HG02763 (cell line): ENCODE measurements around the gene LPGAT1.
"Not testable (repeated sequence)": the region's sequence is repeated elsewhere in the genome, so short reads cannot be mapped to it uniquely, and the experiment has no call there.

ENCODE experiments used
- ATAC-seq: cut with Tn5 transposase; IDR thresholded peaks from one replicate; pipeline ENCODE4 v1.9.1; 2021; ENCODE audit warnings: mild to moderate bottlenecking, moderate library complexity; ENCODE audit not compliant: unreplicated experiment

LPGAT1 gene

DNA sequence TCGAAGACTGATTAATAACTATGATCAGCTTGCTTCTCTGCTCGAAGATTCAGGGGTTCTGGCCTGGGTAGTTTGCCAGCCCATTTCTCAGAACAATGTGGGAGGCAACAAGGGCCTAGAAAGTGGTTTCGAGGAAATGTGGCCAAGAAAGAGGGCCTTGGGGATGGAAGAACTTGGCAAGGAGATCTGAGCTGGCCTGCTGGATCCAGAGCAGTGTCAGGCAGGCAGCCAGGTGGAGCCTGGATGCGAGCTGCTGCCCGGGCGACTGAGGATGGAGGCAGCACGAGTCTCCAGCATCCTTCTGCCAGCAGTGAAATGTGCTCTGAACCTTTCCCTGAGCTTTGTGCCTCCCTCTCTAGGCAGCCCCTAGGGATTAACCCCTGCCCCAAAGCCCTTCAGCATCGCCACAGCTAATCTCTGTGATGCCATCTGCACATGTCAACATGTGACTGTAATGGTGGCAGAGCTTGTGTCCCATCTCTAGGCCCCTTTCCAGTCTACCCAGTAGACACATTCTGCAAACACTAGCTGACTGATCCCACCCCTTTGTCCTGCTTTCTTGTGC is 94.1 kb downstream of the LPGAT1 start:
- ATAC-seq = no peak

DNA sequence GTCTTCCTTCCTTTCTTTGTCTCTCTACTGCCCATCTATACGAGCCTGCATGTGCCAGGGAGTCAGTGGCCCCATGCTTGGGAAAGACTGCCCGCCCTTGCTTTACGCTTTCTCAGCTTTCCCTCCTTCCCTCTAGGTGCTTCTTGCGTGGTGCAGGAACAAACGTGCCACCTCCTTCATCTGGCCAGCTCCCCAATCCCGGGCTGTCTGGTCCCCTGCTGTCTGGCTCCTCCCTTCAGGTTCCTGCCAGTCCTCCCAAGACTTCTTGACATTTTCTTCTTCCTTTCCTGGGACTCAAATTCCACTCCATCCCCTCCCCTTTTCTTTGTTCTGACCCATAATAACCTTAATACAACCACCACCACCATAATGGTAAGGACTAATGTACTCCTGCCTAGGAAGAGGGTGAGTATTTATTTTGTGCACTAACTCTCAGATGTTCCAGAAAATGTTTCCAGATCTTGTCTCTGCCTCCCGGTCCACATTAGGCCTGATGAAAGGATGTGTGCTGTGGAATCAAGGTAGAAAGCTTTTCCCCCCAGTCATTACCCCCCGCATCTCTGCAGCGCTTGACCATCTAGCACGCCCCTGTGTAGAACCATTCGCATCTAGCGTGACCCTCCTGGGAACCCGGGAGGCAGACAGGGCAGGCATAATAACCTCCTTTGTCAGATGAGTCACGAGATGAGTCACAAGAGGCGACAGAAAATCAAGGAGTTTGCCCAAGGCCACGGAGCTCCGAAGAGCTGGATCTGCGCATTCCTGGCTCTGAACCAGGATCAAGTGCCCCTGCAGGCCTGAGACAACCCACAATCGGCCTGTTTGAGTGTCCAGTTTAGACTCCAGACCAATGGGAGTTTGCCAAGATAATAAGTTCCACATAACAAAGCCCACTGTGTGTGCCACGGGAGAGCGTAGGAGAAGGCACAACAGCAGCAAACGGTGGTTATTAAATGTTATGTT is 95.1 kb downstream of the LPGAT1 start:
- ATAC-seq = no peak

GRCh38 chr1:211734791-211735190 is 95.8 kb downstream of the LPGAT1 start:
- ATAC-seq = no peak

GRCh38 chr1:211734359-211734758 is 96.2 kb downstream of the LPGAT1 start:
- ATAC-seq = no peak

DNA sequence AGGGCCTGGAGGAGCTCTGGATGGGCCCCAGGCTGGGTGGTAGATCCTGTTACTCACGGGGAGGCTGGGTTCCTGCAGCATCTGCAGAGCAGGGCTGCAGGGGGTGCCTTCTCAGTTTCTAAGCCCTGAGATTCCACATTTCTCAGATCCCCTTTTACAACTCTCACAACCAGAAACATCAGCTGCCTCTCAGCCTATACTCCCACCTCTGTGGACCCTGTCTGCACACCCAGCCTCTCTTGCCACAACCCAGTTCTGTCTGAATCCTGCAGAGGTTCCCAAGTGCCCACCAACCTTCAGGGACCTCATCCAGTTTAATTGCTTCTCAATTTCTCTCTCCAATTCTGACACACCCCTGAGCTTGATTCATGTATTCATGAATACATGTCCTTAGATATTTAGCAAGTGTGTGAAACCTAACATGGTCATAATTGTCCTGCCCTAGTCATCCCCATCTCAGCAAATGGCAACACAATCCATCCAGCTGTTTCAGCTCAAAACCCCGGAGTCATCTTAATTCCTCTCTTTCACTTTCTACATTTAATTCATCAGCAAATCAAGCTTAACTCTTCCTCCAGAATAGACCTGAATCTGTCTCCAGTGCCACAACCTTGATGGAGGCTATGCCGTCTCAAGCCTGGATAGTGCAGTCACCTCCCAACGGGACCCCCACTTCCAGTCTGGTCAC is 98.1 kb downstream of the LPGAT1 start:
- no peak for ATAC-seq

DNA sequence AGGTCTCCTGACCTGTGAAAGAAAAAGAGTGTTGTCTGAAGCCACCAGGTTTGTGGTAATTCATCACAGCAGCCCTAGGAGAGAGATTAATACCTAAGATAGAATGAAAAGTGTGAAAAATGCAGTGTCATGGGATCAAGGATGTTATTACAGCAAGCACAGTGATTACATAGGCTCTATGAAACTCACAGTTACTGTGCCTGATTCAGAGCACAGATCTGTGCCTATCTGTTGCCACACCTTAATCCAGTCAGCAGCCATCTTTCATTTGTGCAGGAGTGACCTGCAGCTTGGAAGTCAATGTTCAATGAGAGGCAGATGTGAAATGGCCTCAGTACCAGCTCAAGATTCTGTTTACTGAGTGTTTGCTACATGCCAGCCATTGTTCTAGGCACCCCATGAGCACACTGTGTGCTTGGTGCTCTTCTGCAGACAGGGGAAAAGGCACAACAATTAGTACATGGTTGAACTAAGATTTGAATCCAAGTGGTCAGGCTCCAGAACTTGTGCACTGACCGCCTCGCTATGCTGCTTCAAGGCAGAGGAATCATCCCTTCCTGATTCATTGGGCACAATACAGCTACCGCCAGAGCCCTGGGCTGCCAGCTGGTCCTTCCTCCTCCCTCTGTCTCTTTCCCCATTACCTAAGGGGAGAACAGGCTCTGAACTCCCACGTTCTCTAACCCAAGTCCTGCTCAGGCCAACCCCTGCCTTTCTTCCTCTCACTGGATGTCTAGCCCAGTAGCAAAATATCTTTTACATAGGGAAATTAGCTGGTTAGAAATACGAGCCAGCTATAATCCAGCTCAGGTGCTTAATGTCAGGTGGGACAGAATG is 98.9 kb downstream of the LPGAT1 start:
- ATAC-seq = no peak

- no peak for ATAC-seq
These were observed 100.2 kb downstream of the LPGAT1 start for GRCh38 chr1:211730347-211730746.

- ATAC-seq = no peak
These were observed 101.3 kb downstream of the LPGAT1 start for GRCh38 chr1:211729238-211729637.

- no peak for ATAC-seq
These were observed 104.0 kb downstream of the LPGAT1 start for GRCh38 chr1:211726467-211726995.

DNA sequence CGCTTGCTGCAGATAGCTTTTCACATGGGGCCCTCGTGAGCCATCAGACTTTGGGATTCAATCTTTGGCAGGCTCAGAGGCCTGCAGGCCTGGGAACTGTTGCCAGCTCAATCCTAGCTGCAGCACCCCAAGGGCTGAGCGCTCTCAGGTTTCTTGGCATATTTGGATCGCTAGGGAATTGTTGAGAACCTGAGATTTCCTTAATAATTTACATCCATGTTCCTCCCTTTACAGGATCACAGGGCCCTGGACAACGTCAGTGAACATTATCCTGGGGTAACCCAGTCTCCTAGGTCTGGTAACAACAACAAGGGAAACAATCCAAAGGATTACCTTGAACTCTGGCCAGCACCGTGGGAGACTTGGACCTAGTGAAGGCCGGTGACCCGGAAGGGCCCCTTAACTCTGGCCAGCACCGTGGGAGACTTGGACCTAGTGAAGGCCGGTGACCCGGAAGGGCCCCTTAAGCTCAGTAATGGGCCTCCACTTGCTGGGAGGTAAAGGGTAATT is 105.8 kb downstream of the LPGAT1 start:
- ATAC-seq = no peak

DNA sequence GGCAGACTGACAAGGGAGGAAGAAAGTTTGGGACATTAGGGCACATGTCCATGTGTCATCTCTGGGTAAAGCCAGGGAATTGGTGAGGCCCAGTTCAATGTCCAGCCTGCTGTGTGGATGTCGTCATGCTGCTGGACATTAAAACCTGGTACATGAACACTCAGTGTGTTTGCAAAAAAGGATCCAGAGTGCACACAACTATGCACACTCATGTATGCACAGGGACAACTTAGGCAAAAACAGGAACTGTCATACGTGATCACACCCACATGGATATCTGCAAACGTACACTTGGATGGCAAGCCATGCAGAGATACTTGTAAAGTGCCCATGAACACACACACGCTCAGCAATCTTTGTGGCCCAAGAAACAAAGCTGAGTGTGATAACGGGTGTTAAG is 107.3 kb downstream of the LPGAT1 start:
- ATAC-seq = no peak

- ATAC-seq = no peak
These were observed 108.0 kb downstream of the LPGAT1 start for GRCh38 chr1:211722277-211723175.

- ATAC-seq = not testable (repeated sequence)
These were observed 114.0 kb downstream of the LPGAT1 start for GRCh38 chr1:211716555-211716954.

- ATAC-seq = no peak
These were observed 114.6 kb downstream of the LPGAT1 start for GRCh38 chr1:211715971-211716370.

- no peak for ATAC-seq
These were observed 116.4 kb downstream of the LPGAT1 start for GRCh38 chr1:211714154-211714553.

DNA sequence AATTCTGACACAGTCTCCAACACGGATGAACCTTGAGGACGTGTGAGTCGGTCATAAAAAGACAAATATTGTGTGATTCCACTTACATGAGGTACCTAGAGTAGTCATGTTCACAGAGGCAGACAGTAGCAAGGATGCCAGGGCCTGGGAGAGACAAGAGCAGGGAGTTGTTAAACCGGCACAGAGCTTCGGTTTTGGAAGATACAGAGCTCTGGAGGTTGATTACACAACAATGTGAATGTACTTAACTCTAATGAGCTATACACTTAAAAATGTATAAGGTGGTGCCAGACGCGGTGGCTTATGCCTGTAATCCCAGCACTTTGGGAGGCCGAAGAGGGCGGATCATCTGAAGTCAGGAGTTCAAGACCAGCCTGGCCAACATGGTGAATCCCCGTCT is 117.3 kb downstream of the LPGAT1 start:
- ATAC-seq = no peak

DNA sequence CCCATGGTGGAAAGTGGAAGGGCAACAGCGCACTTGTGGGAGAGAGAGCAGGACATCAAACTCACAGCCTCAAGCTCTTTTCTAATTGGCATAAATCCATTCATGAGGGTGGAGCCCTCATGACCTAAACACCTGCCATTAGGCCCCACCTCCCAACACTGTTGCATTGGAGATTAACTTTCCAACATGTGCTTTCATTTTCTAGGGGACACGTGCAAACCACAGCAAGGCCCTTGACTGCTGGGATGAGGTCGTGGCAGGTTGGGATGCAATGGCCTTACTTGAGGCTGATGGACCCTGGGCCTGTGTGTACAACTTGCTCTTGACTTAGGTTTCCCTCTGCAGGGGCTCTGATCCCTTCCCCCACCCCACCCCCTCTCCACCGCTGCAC is 119.3 kb downstream of the LPGAT1 start:
- ATAC-seq = no peak

- ATAC-seq = no peak
These were observed 119.8 kb downstream of the LPGAT1 start for GRCh38 chr1:211710566-211711314.

DNA sequence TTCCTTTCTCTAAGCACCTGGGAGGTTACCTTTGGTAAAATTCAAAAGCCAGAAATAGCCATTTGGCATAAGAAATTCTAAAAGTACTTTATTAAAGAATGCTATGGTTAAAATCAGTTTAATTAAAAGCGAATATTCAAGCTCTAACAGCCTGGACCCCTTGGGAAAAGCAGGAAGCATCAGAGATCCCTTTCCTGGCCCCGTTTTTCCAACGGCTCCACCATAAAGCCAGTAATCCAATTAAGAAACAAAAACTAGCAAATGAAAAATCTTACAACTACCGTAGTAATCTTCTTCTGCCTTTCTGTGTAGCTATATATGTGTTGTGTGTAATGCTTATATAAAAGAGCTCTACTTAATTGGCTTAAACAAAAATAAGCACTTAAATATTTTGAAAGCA is 121.6 kb downstream of the LPGAT1 start:
- no peak for ATAC-seq
